SKM-1 treated with dmso at 0.1 percent for 144 hours (cell line): ENCODE data around the gene SAPCD1.
"Not testable (repeated sequence)": the region's sequence is repeated elsewhere in the genome, so short reads cannot be mapped to it uniquely, and the experiment has no call there.

Source experiments
- DNase-seq: peaks from one replicate; lab custom pipeline; 2025; ENCODE audit not compliant: unreplicated experiment; lab: John Stamatoyannopoulos, UW

The SAPCD1 gene

GRCh38 chr6:31776989-31777666 is 14.7 kb downstream of the SAPCD1 start, which contains the start of gene VWA7:
VWA7 (minus strand) TSS chr6:31777328; CDS start chr6:31776779, 549 bp downstream.
- DNase-seq, result peak; percentile 91

GRCh38 chr6:31777667-31778050 is 15.2 kb downstream of the SAPCD1 start:
- no peak for DNase-seq

DNA sequence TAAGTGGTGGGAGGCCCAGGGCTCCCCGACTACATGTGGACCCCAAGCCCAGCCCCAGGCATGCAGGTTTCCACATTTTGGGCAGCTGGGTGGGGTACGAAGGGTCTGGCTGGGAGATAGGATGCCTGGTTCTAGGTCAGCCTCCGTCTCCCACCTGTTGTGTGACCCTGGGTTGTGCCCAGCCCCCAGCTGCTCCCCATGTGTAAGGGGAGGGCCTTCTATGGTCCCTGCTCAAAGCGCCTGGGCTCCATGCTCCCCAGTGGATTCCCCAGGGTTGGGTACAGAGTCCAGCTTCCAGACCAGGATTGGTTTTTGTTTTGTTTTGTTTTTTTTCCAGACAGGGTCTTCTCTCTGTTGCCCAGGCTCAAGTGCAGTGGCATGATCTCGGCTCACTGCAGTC is 15.7 kb downstream of the SAPCD1 start:
- DNase-seq, result no peak

- DNase-seq, result no peak
These were observed 16.8 kb downstream of the SAPCD1 start for GRCh38 chr6:31778999-31779885.

GRCh38 chr6:31779908-31780307 is 17.5 kb downstream of the SAPCD1 start:
- DNase-seq, result no peak

DNA sequence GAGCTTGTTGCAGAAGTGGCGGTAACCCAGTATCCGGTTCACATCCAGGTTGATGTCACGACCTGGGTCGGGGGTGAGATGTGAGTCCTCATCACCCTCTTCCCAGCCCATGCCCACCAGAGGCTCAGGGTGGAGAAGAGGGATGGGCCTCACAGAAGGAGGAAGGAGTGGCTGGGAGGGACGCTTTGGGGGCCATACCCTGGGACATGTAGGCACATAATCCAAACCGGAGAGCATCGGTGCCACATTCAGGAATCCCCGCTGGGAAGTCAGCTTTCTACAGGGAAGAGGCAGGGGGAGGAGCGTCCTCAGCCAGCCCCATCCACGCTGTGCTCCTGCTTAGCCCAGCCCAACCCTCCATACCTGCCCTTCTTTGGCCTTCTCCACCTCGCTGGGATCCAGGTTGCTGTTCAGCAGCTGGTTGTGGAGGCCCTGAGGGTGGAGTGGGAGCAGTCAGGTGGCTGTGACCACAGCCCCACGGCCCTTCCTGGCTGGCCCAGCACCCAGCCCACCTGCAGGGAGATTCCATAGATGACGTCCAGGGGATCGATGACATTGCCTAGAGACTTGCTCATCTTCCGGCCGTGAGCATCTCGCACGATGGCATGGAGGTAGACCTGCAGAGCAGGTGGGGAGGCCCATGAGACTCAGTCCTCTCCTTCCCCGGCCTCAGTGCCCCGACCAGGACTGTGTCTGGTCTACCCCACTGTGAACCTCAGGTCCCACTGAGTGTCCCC is 18.2 kb downstream of the SAPCD1 start:
- no peak for DNase-seq

DNA sequence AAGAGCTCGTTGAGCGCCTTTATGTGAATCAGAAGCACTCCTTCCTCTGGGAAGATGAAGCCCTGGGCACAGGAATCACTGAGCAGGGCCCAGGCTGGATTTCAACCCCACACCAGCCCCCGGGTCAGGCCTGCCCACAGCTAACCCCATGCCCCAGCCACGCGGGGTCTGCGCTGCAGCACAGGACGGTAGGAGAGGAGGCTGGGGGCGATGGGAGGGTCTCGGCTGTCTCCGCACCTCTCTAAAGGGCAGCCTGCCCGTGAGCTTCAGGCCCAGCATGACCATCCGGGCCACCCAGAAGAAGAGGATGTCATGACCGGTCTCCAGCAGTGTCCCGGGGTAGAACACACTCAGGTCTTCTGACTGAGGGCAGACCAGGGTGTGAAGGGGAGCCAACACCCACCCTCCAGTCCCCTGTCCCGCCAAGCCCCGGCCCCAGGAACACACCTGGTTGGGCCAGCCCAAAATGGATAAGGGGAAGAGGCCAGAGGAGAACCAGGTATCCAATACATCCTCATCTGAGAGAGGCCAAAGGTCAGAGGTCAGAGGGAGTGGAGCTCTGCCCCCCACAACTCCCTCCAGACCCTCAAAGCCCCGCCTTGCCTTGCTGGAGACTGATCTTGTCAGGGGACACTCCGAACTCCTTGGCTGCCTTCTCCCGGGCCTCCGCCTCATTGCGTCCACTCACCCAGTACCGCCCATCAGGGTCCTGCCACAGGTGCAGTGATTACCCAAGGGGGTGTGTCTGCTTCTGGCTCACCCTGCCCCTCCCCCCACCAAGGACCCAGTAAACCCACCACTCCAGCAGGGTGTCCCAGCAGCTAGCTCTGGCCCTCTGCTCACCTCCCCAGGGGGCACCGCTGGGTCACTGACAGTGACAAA is 19.0 kb downstream of the SAPCD1 start:
- DNase-seq, result no peak

DNA sequence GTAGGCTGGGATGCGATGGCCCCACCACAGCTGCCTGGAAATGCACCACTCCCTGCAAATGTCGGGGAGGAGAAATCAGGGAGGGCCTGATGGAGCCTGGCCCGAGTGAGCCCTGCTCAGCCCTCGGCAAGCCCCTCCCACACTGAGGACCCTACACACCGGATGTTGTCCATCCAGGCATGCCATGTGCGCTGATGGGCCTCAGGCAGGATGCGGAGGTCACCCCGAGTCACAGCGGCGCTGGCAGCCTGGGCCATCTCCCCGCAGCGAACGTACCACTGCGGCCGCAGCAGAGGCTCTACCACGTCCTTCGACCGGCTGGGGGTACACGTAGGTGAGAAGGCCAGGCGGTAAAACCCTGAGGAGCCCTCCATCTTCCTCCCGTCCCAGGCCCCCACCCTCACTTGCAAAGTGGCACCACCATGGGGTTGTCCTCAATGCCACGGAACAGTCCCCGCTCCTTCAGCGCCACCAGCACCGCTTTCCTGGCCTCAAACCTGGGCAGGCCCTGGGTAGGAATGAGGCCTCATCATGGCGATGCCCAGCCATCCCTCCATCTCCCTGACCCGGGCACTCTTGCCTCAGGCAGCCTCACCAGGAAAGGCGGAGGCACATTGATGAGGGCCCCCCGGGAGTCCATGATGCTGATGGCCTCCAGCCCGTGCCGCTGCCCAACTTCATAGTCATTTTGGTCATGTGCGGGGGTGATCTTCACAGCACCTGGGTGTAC is 19.8 kb downstream of the SAPCD1 start:
- DNase-seq, result no peak

- DNase-seq, result no peak
These were observed 21.9 kb downstream of the SAPCD1 start for GRCh38 chr6:31784098-31784925.

- DNase-seq, result no peak
These were observed 23.0 kb downstream of the SAPCD1 start for GRCh38 chr6:31785475-31785874.

- peak; percentile 33 for DNase-seq
These were observed 29.1 kb downstream of the SAPCD1 start for GRCh38 chr6:31791324-31792089.

GRCh38 chr6:31792090-31792374 is 29.6 kb downstream of the SAPCD1 start:
- no peak for DNase-seq

DNA sequence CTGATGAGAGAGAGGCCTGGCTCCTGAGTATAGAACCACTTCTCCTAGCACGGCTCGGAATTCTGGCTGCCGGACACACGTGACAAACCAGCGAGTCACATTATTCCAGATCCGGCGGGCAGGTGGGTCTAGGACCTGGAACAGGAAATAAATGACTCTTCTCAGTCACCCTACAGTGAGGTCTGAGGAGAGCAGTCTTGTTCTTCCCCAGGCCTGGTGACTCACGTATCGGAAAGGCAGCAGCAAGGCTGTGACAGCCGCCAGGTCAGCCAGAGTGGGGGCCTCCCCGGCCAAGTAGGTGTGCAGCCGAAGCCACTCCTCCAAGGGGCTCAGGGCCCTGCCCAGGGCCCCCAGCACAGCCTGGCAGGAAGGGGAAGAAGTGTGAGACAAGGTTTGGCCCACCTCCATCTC is 30.3 kb downstream of the SAPCD1 start:
- no peak for DNase-seq

- DNase-seq, result not testable (repeated sequence)
These were observed 31.4 kb downstream of the SAPCD1 start for GRCh38 chr6:31793927-31794245.

GRCh38 chr6:31794294-31794865 is 31.9 kb downstream of the SAPCD1 start:
- peak; percentile 45 for DNase-seq

DNA sequence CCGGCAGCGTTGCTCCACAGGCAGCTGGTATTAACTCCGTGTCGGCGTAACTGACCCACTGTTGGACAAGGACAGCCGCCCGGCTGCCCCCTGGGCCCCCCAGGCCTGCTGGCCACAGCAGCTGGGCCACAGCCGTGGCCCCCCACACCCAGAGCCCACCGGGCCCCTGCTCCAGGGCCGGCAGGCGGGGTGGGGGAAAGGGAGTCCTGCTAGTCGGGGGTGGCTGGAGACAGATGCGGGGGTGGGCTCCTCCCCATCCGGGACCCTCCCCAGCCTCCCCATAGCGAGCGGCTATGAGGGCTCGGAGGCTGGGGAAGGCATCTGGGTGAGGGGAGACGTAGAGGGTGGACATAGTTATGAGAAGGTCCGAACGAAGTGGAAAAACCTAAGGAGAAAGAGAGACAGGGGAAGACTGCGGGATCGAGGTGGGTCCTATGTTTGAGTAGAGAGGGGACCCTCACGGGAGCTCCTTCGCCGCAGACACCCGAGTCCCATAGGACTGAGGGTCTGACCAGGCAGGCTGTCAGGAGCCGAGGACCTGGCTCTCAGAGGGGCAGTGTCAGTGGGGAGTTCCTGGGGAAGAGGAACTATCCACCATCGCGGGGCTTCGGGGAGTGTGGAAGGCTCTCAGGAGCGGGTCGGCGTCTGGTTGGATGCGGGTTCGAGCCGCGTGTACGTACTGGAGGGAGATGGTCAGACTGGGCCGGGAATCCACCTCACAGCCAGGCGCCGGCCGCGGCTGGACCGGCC is 32.6 kb downstream of the SAPCD1 start:
- no peak for DNase-seq

DNA sequence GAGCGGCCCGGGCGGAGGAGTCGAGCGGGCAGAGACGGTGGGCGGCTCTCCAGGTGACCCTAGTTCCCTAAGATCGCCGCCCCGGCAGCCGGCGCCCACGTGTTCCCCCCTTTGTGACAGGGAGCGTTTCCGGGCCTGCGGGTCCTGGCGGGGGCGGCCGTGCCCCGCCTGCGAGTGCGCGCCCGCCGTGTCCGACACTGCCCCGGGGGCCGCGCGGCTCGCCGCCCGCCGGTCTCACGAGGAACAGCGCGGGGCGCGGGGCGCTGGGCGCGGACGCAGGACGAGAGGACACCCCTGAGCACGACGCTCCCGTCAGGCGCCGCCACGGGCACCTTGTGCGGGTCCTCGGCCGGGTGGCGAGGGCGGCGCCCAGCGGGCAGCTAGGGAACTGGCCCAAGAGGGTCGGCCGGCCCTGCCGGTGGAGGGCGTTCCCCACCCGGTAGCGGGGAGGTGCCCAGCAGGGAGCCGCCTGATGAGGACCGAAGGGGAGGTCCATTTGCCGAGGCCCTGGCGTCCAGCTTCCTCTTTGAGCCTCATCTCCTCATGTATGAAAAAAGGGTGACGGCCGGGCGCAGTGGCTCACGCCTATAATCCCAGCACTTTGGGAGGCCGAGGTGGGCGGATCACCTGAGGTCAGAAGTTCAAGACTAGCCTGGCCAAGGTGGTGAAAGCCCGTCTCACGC is 33.3 kb downstream of the SAPCD1 start, which contains the start of gene VARS1:
Gene VARS1 (minus strand): TSS at position 137 of the 683 bp plus-strand sequence. CDS start 535 bp downstream, outside the sequence.
- DNase-seq, result peak; percentile 92
